Measurements from ENCODE around the gene SV2A. TPM values are rescaled to one million over a fixed set of nuclear protein-coding genes. Genes with fewer than 3 reads are reported as not detected.
A peak's percentile ranks its signal among the peaks of the same experiment; 100 is the strongest.
"Not testable (repeated sequence)": the region's sequence is repeated elsewhere in the genome, so short reads cannot be mapped to it uniquely, and the experiment has no call there.

SV2A gene
- 0.22 TPM for total RNA-seq
- long read RNA-seq, result 0 reads

- intact Hi-C loops (cut with micrococcal nuclease), result no loop called here
- DNase-seq, result peak; percentile 40
- ATAC-seq, result peak; percentile 76
Observed at GRCh38 chr1:149917571-149918144, at the start of gene SV2A. Gene SV2A (minus strand): TSS chr1:149917844. CDS start chr1:149913840, 4,004 bp downstream.

- ATAC-seq (no peak), DNase-seq (no peak)
- intact Hi-C loops (cut with micrococcal nuclease), result loop anchor here (10.0 kb wide), 2 partner anchors 48 to 198 kb away; partner anchors contain the start of gene OTUD7B
Observed at GRCh38 chr1:149967041-149967440, 49.4 kb upstream of the SV2A start.

- intact Hi-C loops (cut with micrococcal nuclease), result loop anchor here (10.0 kb wide), 2 partner anchors 48 to 198 kb away; partner anchors contain the start of gene OTUD7B
- no peak for ATAC-seq
- no peak for DNase-seq
Observed at GRCh38 chr1:149966405-149966804, 48.8 kb upstream of the SV2A start.

- intact Hi-C loops (cut with micrococcal nuclease), result loop anchor here (10.0 kb wide), 2 partner anchors 49 to 199 kb away; partner anchors contain the start of gene OTUD7B
- ATAC-seq (no peak), DNase-seq (no peak)
Observed at GRCh38 chr1:149965440-149965839, 47.8 kb upstream of the SV2A start.

GRCh38 chr1:149963358-149963757 is 45.7 kb upstream of the SV2A start:
- intact Hi-C loops (cut with micrococcal nuclease), result loop anchor here (10.0 kb wide), 2 partner anchors 51 to 201 kb away; partner anchors contain the start of gene OTUD7B
- ATAC-seq, result no peak
- DNase-seq, result no peak

GRCh38 chr1:149962736-149963135 is 45.1 kb upstream of the SV2A start:
- intact Hi-C loops (cut with micrococcal nuclease), result loop anchor here (1.0 to 10.0 kb wide), 3 partner anchors 52 to 202 kb away; partner anchors contain the start of gene OTUD7B
- ATAC-seq (no peak), DNase-seq (no peak)

GRCh38 chr1:149962039-149962647 is 44.5 kb upstream of the SV2A start:
- intact Hi-C loops (cut with micrococcal nuclease), result loop anchor here (1.0 to 10.0 kb wide), 3 partner anchors 53 to 203 kb away; partner anchors contain the start of gene OTUD7B
- no peak for DNase-seq
- ATAC-seq, result peak; percentile 91

- DNase-seq; intact Hi-C loops (cut with micrococcal nuclease); ATAC-seq: not testable (repeated sequence)
Observed at GRCh38 chr1:149957548-149957947, 39.9 kb upstream of the SV2A start.

- DNase-seq, result no peak
Observed at GRCh38 chr1:149949911-149950310, 32.3 kb upstream of the SV2A start.

GRCh38 chr1:149945206-149945605 is 27.6 kb upstream of the SV2A start:
- ATAC-seq (no peak), DNase-seq (no peak)
- intact Hi-C loops (cut with micrococcal nuclease), result no loop called here

More at GRCh38 chr1:149949911-149950310, 32.3 kb upstream of the SV2A start:
- ATAC-seq, result no peak
- intact Hi-C loops (cut with micrococcal nuclease), result no loop called here

- DNase-seq, result no peak
- intact Hi-C loops (cut with micrococcal nuclease), result no loop called here
- ATAC-seq, result no peak
Observed at GRCh38 chr1:149942885-149943284, 25.2 kb upstream of the SV2A start.

- ATAC-seq, result peak; percentile 48
- intact Hi-C loops (cut with micrococcal nuclease), result no loop called here
- no peak for DNase-seq
Observed at GRCh38 chr1:149942207-149942606, 24.6 kb upstream of the SV2A start.

- intact Hi-C loops (cut with micrococcal nuclease), result no loop called here
- ATAC-seq (no peak), DNase-seq (no peak)
Observed at GRCh38 chr1:149940427-149940826, 22.8 kb upstream of the SV2A start.

- intact Hi-C loops (cut with micrococcal nuclease); DNase-seq: not testable (repeated sequence)
- ATAC-seq, result peak; percentile 4
Observed at GRCh38 chr1:149938668-149939003, 21.0 kb upstream of the SV2A start.

- intact Hi-C loops (cut with micrococcal nuclease), result no loop called here
- ATAC-seq (peak; percentile 16), DNase-seq (no peak)
Observed at GRCh38 chr1:149937759-149938158, 20.1 kb upstream of the SV2A start.

GRCh38 chr1:149936992-149937705 is 19.5 kb upstream of the SV2A start:
- intact Hi-C loops (cut with micrococcal nuclease), result no loop called here
- DNase-seq, result no peak
- ATAC-seq, result no peak

- DNase-seq, result no peak
- intact Hi-C loops (cut with micrococcal nuclease), result no loop called here
- peak; percentile 31 for ATAC-seq
Observed at GRCh38 chr1:149936170-149936991, 18.7 kb upstream of the SV2A start, which contains the start of gene MTMR11. Gene MTMR11 (minus strand): TSS chr1:149936879. CDS start chr1:149936647, 232 bp downstream.

GRCh38 chr1:149934356-149934755 is 16.7 kb upstream of the SV2A start:
- intact Hi-C loops (cut with micrococcal nuclease), result no loop called here
- ATAC-seq, result no peak
- no peak for DNase-seq

- intact Hi-C loops (cut with micrococcal nuclease), result no loop called here
- no peak for ATAC-seq
- DNase-seq, result no peak
Observed at GRCh38 chr1:149933208-149933607, 15.6 kb upstream of the SV2A start.

Data from left ventricle myocardium superior (tissue), 1 donor.